ENCODE data around the gene WNT4. TPM values are rescaled to one million over a fixed set of nuclear protein-coding genes. Genes with fewer than 3 reads are reported as not detected.

WNT4 gene
- total RNA-seq, 4 donors from 2014 or later: 21.3 to 42.7 (median 24.5) TPM

DNA sequence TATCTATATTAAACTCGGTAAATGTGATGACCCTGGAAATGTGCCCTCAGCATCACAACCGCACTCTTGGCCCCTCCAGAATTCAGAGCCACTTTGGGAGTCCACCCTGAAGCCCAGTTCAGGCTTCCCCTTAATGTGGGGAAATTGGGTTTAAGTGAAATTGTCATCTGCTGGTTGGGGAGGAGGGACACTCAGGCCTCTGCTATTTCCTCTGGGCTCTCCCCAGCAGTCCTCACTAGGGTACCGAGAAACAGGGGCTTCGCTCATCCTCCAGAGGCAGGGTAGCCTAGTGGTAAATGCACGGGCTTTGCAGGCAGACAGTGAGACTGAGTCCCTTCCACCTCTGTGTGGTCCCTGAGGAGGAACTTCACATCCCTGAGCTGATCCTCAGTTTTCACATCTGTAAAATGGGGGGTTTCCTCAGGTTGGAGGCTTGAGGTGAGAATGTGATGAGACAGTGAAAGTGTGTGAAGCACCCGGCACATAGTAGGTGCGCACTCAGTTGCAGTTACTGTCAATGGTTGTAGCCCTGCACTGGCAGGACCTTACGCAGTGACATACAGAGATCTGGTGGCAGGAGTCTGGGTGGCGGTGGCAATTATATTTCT, 14.6 kb upstream of the WNT4 start:
- Histone ChIP-seq H3K27ac (no peak overlapping the region), H3K36me3 (no peaks in the 10 kb centered on the region), H3K4me1 (no peaks in the 10 kb centered on the region), H3K27me3 (no peaks in the 10 kb centered on the region), H3K4me3 (no peak overlapping the region), H3K9me3 (no peaks in the 10 kb centered on the region)
- no peak for DNase-seq (ENCODE audit: low spot score in 2 of 2)
- 90% methylated on average over 6 of the region's 9 CpGs for WGBS
- TF ChIP-seq POLR2A (IDR thresholded peaks at IDR 0.05) (no peak), POLR2AphosphoS5 (IDR thresholded peaks at IDR 0.05) (no peak), EP300 (IDR thresholded peaks at IDR 0.05) (no peak)
- TF ChIP-seq, protein P1, sequence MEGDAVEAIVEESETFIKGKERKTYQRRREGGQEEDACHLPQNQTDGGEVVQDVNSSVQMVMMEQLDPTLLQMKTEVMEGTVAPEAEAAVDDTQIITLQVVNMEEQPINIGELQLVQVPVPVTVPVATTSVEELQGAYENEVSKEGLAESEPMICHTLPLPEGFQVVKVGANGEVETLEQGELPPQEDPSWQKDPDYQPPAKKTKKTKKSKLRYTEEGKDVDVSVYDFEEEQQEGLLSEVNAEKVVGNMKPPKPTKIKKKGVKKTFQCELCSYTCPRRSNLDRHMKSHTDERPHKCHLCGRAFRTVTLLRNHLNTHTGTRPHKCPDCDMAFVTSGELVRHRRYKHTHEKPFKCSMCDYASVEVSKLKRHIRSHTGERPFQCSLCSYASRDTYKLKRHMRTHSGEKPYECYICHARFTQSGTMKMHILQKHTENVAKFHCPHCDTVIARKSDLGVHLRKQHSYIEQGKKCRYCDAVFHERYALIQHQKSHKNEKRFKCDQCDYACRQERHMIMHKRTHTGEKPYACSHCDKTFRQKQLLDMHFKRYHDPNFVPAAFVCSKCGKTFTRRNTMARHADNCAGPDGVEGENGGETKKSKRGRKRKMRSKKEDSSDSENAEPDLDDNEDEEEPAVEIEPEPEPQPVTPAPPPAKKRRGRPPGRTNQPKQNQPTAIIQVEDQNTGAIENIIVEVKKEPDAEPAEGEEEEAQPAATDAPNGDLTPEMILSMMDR (IDR thresholded peaks at IDR 0.05): no peak

DNA sequence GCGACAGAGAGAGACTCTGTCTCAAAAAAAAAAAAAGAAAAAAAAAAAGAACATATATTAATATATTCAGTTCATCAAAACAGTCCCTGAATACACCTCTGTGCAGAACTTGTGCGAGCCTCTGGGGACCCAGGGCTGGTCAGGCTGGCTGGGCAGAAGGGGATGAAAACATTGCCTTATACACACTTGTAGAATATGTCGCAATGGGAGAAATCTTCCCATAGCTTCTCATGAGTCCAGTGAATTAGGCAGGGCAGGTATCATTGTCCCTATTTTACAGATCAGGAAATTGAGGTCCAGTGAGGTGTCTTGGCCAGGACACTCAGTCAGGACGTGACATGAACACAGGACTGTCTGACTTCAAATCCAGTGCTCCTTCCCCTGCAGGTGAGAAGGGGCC, 12.6 kb upstream of the WNT4 start:
- WGBS: 92% methylated on average over 4 of the region's 4 CpGs
- Histone ChIP-seq H3K36me3 (no peaks in the 10 kb centered on the region), H3K4me3 (no peak overlapping the region), H3K27ac (no peak overlapping the region), H3K27me3 (no peaks in the 10 kb centered on the region), H3K4me1 (no peaks in the 10 kb centered on the region), H3K9me3 (no peaks in the 10 kb centered on the region)
- DNase-seq (ENCODE audit: low spot score in 2 of 2): no peak
- no peak for TF ChIP-seq POLR2A (IDR thresholded peaks at IDR 0.05)

DNA sequence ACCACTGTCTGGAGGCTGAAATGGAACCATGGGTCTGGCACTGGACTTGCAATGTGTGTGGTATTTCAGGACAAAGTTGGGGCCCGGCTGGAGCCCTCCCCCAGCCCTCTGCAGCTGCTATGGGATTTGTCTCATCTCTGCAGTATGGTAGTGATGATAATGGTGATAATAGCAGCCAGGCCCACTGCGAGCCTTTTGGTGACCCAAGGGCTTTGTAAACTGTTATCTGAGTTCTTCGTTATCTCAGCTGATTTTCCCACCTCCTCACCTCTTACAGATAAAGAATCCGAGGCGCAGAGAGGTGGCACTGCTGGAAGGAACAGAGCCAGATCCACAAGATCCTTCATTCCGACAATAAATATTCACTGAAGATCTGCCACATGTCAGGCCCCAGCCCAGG, 11.7 kb upstream of the WNT4 start:
- WGBS: 87% methylated on average over 6 of the region's 6 CpGs
- Histone ChIP-seq H3K4me1 (no peaks in the 10 kb centered on the region), H3K27me3 (no peaks in the 10 kb centered on the region), H3K4me3 (no peak overlapping the region), H3K36me3 (no peaks in the 10 kb centered on the region), H3K9me3 (no peaks in the 10 kb centered on the region), H3K27ac (no peak overlapping the region)
- no peak for DNase-seq (ENCODE audit: low spot score in 2 of 2)
- TF ChIP-seq POLR2A (IDR thresholded peaks at IDR 0.05) (no peak), EP300 (IDR thresholded peaks at IDR 0.05) (no peak), POLR2AphosphoS5 (IDR thresholded peaks at IDR 0.05) (no peak)
- TF ChIP-seq, protein P1 (IDR thresholded peaks at IDR 0.05): no peak

DNA sequence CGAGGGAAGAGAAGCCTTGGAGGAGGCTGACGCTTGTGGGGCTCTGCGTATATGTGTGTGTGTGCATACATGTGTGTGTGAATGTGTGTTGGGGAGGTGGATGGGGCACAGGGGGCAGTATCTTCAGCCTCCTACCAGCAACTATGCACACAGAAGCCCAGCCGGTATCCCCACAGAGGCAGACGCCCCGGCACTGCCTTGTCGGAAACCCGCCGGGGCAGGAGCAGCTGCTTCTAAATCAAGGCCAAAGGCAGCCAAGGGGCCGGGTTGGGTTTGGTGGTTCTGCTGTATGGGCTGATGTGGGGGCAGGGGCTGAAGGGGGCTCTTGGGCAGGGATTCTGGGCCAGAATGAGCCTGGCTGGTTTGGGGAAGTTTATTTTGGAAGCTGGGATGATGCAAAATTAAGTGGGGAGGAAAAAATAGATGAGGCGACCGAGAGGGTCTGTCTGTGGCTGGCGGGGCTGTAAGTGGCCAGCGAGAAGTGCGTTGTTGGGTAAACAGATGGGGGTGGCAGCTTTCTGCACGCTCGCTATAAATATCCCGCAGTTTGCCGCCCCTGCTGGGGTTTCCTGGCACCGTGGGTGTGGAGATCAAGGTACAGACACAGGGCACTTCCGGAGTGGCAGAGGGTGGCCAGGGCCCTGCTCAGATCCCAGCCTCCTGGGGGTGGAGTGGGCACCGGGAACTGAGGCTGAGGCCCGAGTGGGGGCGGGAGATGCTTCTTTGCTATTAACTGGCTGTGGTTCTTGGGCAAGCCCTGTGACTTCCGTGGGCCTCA, 11.0 kb upstream of the WNT4 start:
- no peaks in the 10 kb centered on the region for H3K4me1 ChIP-seq
- TF ChIP-seq POLR2AphosphoS5 (IDR thresholded peaks at IDR 0.05) (no peak), EP300 (IDR thresholded peaks at IDR 0.05) (no peak), POLR2A (IDR thresholded peaks at IDR 0.05) (no peak)
- TF ChIP-seq, protein P1 (IDR thresholded peaks at IDR 0.05): no peak
- no peak overlapping the region for H3K27ac ChIP-seq

DNA sequence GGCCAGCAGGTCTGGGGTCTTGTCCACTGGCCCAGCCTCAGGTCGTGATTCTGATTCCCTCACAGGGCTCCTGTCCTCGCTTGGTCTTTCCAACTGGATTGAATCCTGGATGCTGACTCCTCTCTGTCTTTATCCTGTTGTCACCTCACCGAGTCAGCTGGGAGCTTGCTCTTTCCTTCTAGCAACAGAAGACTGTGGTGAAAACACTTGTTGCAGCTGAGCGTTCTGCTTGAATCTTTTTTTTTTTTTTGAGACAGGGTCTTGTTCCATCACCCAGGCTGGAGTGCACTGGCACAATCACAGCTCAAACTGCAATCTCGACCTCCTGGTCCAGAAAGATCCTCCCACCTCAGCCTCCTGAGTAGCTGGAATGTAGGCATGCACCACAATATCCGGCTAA, 8.0 kb upstream of the WNT4 start:
- Histone ChIP-seq H3K4me3 (no peak overlapping the region), H3K9me3 (no peaks in the 10 kb centered on the region), H3K27ac (no peak overlapping the region), H3K27me3 (peaks cover 3% of the 10 kb centered on the region), H3K36me3 (no peaks in the 10 kb centered on the region), H3K4me1 (no peaks in the 10 kb centered on the region)
- 82% methylated on average over 6 of the region's 6 CpGs for WGBS
- TF ChIP-seq EP300 (IDR thresholded peaks at IDR 0.05) (no peak), POLR2A (IDR thresholded peaks at IDR 0.05) (no peak), POLR2AphosphoS5 (IDR thresholded peaks at IDR 0.05) (no peak)
- TF ChIP-seq, protein P1 (IDR thresholded peaks at IDR 0.05): no peak
- DNase-seq (ENCODE audit: low spot score in 2 of 2): no peak

More for the DNA sequence above, 11.0 kb upstream of the WNT4 start:
- no peak for DNase-seq (ENCODE audit: low spot score in 2 of 2)
- H3K9me3 ChIP-seq: no peaks in the 10 kb centered on the region
- 91% methylated on average over 25 of the region's 25 CpGs for WGBS
- H3K27me3 ChIP-seq: no peaks in the 10 kb centered on the region
- no peak overlapping the region for H3K4me3 ChIP-seq
- H3K36me3 ChIP-seq: no peaks in the 10 kb centered on the region
